K562 treated with DMSO at 1 percent for 24 hours (cell line): ENCODE data around the gene OR52N2. TPM values are rescaled to one million over a fixed set of nuclear protein-coding genes. Genes with fewer than 3 reads are reported as not detected.

Experiments used
- total RNA-seq: library from RNA; unstranded; fragments of 300-600 nt; gene quantifications from 2 replicates; pipeline ENCODE4 v1.2.3, GENCODE V29; 2022; ENCODE audit warnings: low read depth; ENCODE audit not compliant: insufficient read depth

Gene OR52N2
- total RNA-seq = not detected in 2 replicates

GRCh38 chr11:5808500-5809121 lies at the start of gene OR52N2:
TSS of gene OR52N2 (plus strand) at chr11:5808924. CDS start at chr11:5820336, 11,412 bp downstream.

GRCh38 chr11:5783255-5783654 lies 25.5 kb upstream of the OR52N2 start, which contains the start of gene OR52N5:
TSS of gene OR52N5 (minus strand) at chr11:5783355. CDS start at chr11:5778634, 4,721 bp downstream.

GRCh38 chr11:5791165-5791564 lies 17.6 kb upstream of the OR52N2 start, which contains the start of gene OR52N1:
TSS of gene OR52N1 (minus strand) at chr11:5791265. CDS start at chr11:5788816, 2,449 bp downstream.

DNA sequence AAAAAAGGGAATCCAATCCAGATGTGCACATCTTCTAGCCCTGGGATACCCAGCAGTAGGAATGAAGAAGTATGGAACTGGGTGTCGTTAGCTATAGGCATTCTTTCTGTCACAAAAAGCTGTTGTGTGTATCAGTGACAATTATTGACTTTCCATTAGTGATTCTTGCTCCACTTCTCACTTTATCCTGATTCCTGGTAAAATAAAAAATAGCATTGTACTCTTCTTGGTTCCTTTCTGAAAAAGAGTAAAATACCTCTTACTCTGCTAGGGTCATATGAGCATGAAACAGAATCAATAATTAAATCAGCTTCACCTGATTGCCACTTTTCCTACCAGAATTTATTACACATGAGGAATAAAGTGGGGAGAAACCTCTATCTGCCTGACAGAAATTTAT lies 33.1 kb downstream of the OR52N2 start, which contains the start of gene OR52E6:
Gene OR52E6, minus strand, starts transcription at position 101 of the 400 bp plus-strand sequence. Its CDS starts 0 bp downstream, at position 101.

DNA sequence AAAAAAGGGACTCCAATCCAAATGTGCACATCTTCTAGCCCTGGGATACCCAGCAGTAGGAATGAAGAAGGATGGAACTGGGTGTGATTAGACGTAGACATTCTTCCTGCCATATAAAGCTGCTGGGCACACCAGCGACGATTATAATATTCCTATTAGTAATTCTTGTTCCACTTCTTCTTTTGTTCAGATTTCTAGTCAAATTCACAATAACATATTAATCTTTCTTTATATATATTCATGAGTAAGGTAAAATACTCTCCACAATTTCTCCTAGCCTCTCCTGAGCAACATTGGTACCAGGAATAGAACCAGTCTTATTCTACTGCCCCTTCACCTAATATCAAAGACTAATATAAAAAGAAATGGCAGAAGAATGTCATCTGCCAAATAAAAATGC lies 48.9 kb downstream of the OR52N2 start, which contains the start of gene OR52E8:
Gene OR52E8, minus strand, starts transcription at position 101 of the 400 bp plus-strand sequence. Its CDS starts 0 bp downstream, at position 101.

Other genes starting within 250 kb of the OR52N2 start
- gene OR52B6, start 228.0 kb upstream of the OR52N2 start, total RNA-seq = not detected in 2 replicates
- gene TRIM6, start 212.3 kb upstream of the OR52N2 start, total RNA-seq = 19.3 and 20.1 TPM in 2 replicates
- gene TRIM34, start 183.9 kb upstream of the OR52N2 start, total RNA-seq = 2.4 and 4.2 TPM in 2 replicates
- gene TRIM5, start 123.8 kb upstream of the OR52N2 start, total RNA-seq = 15.5 and 20.6 TPM in 2 replicates
- gene TRIM22, start 119.1 kb upstream of the OR52N2 start, total RNA-seq = 2.5 and 2.7 TPM in 2 replicates
- gene OR56B1, start 72.5 kb upstream of the OR52N2 start, total RNA-seq = not detected in 2 replicates
- not detected in 2 replicates for gene OR52N4, start 54.7 kb upstream of the OR52N2 start, total RNA-seq
- gene OR52N5, start 25.6 kb upstream of the OR52N2 start, total RNA-seq = not detected in 2 replicates
- not detected in 2 replicates for gene OR52N1, start 17.7 kb upstream of the OR52N2 start, total RNA-seq
- gene OR52E6, start 33.0 kb downstream of the OR52N2 start, total RNA-seq = not detected in 2 replicates
- gene OR52E8, start 48.8 kb downstream of the OR52N2 start, total RNA-seq = not detected in 2 replicates
- gene OR52E4, start 71.7 kb downstream of the OR52N2 start, total RNA-seq = not detected in 2 replicates
- gene OR52E5, start 84.3 kb downstream of the OR52N2 start, total RNA-seq = not detected in 2 replicates
- gene OR56A3, start 133.3 kb downstream of the OR52N2 start, total RNA-seq = not detected in 2 replicates
- gene OR56A5, start 159.6 kb downstream of the OR52N2 start, total RNA-seq = not detected in 2 replicates
- not detected in 2 replicates for gene OR52L1, start 178.1 kb downstream of the OR52N2 start, total RNA-seq
- not detected in 2 replicates for gene OR56A4, start 198.0 kb downstream of the OR52N2 start, total RNA-seq
- not detected in 2 replicates for gene OR56A1, start 221.8 kb downstream of the OR52N2 start, total RNA-seq